Measurements from ENCODE around the gene CYP26B1. TPM values are rescaled to one million over a fixed set of nuclear protein-coding genes. Genes with fewer than 3 reads are reported as not detected.
A peak's percentile ranks its signal among the peaks of the same experiment; 100 is the strongest.

Gene CYP26B1
- total RNA-seq, 1 experiment from 2014 or later: not detected

DNA sequence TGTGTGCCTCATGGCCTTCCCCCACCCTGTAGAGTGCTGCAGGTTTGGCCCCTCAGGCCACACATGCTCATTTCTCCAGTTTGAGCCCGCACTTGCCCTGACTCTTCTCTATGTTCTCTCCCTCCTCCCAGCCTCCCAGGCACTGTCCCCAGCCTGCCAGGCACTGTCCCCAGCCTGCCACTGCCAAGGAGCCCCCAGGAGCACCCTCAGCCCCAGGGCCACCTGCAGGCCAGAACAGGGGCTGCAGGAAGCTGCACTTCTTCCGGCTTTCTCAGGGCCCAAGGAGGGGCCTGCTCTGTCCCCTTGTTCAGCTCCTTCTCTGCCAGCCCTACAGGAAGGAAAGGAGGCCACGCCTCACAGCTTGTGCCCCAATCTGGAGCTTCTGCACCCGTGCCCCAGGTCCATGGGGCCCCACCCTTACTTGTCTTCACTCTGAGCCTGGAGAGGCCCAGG lies 31.6 kb downstream of the CYP26B1 start:
- H3K27ac ChIP-seq (ENCODE audit: low read length): no peak overlapping the region
- H3K4me2 ChIP-seq (ENCODE audit: low read depth, low read length, poor library complexity, severe bottlenecking): no peak overlapping the region
- H4K20me1 ChIP-seq (ENCODE audit: insufficient read depth, low read depth, low read length): no peaks in the 10 kb centered on the region
- peak; percentile 83 for DNase-seq
- H3K27me3 ChIP-seq (ENCODE audit: low read length): no peaks in the 10 kb centered on the region
- H3K36me3 ChIP-seq (ENCODE audit: insufficient read depth, low read length): no peaks in the 10 kb centered on the region
- no peaks in the 10 kb centered on the region for H3K79me2 ChIP-seq (ENCODE audit: low read length)
- no peaks in the 10 kb centered on the region for H3K4me1 ChIP-seq (ENCODE audit: low read length)
- H3K9ac ChIP-seq (ENCODE audit: low read length): no peak overlapping the region
- no peak overlapping the region for H3K4me3 ChIP-seq (ENCODE audit: low read length)
- no peaks in the 10 kb centered on the region for H3K9me3 ChIP-seq (ENCODE audit: low read length)
- H2AFZ ChIP-seq (ENCODE audit: low read length): peak overlapping the region; percentile 0; the same call in 1 of the 2 replicates
- no peaks in the 10 kb centered on the region for H3K9me2 ChIP-seq (replicated peaks; ENCODE audit: insufficient read depth, low read length)

DNA sequence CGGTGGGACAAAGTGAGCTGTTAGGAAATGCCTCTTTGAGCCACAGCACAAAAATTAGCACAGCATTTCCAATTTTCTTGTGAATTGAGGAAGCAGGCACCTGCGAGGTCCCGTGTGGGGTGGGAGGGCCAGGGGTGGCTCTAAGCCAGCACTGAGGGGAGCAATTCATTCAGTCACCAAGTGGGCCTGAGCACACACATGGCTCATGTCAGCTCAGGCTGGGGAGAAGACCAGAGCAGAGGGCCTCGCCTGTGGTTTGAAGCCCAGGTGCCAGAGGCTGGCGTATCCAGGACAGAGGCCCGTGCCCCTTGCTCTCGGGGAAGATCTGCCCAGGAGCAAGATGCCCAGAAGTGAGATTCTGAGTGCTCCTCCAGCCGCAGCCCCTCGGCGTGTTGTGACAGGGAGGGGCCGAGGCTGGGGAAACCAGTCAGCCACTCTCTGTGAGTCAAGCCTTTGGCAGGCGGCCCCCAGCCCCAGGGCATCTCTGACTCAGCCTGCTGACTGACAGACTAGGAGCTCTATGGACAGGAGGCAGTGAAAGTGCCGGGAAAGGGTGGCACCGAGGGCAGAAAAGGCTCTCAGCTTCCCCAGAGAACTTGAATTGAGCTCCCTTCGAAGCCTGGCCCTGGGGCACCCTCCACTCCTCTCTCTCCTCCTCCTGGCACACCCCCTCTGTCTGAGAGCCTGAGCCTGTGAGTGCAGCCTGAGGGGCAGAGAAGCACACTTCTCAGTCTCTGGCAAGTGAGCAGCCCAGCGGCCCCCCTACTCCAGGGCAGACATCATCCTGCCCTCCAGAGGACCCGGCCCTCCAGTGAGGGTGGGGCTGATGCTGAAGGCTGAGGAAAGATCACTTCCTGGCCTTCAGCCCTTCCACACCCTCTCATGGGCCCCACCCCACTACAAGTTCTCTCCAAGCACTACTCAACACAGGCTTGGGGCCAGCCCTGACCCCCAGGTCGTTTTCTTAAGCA lies 32.3 kb downstream of the CYP26B1 start:
- Histone ChIP-seq H3K79me2 (ENCODE audit: low read length) (no peaks in the 10 kb centered on the region), H3K27me3 (ENCODE audit: low read length) (no peaks in the 10 kb centered on the region), H3K4me2 (ENCODE audit: low read depth, low read length, poor library complexity, severe bottlenecking) (no peak overlapping the region), H4K20me1 (ENCODE audit: insufficient read depth, low read depth, low read length) (no peaks in the 10 kb centered on the region), H3K27ac (ENCODE audit: low read length) (no peak overlapping the region), H3K36me3 (ENCODE audit: insufficient read depth, low read length) (no peaks in the 10 kb centered on the region), H3K9me3 (ENCODE audit: low read length) (no peaks in the 10 kb centered on the region), H3K9me2 (replicated peaks; ENCODE audit: insufficient read depth, low read length) (no peaks in the 10 kb centered on the region), H3K4me3 (ENCODE audit: low read length) (no peak overlapping the region), H2AFZ (ENCODE audit: low read length) (no peak overlapping the region; the same call in 1 of the 2 replicates), H3K9ac (ENCODE audit: low read length) (no peak overlapping the region), H3K4me1 (ENCODE audit: low read length) (no peaks in the 10 kb centered on the region)
- no peak for DNase-seq

- no peak overlapping the region for H2AFZ ChIP-seq (ENCODE audit: low read length)
- no peaks in the 10 kb centered on the region for H3K27me3 ChIP-seq (ENCODE audit: low read length)
- H3K36me3 ChIP-seq (ENCODE audit: insufficient read depth, low read length): no peaks in the 10 kb centered on the region
- DNase-seq: no peak
- no peaks in the 10 kb centered on the region for H4K20me1 ChIP-seq (ENCODE audit: insufficient read depth, low read depth, low read length)
- H3K4me2 ChIP-seq (ENCODE audit: low read depth, low read length, poor library complexity, severe bottlenecking): no peak overlapping the region
- H3K4me3 ChIP-seq (ENCODE audit: low read length): no peak overlapping the region
- no peaks in the 10 kb centered on the region for H3K9me2 ChIP-seq (replicated peaks; ENCODE audit: insufficient read depth, low read length)
- no peaks in the 10 kb centered on the region for H3K79me2 ChIP-seq (ENCODE audit: low read length)
- no peak overlapping the region for H3K9ac ChIP-seq (ENCODE audit: low read length)
- H3K9me3 ChIP-seq (ENCODE audit: low read length): no peaks in the 10 kb centered on the region
- no peak overlapping the region for H3K27ac ChIP-seq (ENCODE audit: low read length)
- no peaks in the 10 kb centered on the region for H3K4me1 ChIP-seq (ENCODE audit: low read length)
Observed at GRCh38 chr2:72114693-72115051, 33.0 kb downstream of the CYP26B1 start.

DNA sequence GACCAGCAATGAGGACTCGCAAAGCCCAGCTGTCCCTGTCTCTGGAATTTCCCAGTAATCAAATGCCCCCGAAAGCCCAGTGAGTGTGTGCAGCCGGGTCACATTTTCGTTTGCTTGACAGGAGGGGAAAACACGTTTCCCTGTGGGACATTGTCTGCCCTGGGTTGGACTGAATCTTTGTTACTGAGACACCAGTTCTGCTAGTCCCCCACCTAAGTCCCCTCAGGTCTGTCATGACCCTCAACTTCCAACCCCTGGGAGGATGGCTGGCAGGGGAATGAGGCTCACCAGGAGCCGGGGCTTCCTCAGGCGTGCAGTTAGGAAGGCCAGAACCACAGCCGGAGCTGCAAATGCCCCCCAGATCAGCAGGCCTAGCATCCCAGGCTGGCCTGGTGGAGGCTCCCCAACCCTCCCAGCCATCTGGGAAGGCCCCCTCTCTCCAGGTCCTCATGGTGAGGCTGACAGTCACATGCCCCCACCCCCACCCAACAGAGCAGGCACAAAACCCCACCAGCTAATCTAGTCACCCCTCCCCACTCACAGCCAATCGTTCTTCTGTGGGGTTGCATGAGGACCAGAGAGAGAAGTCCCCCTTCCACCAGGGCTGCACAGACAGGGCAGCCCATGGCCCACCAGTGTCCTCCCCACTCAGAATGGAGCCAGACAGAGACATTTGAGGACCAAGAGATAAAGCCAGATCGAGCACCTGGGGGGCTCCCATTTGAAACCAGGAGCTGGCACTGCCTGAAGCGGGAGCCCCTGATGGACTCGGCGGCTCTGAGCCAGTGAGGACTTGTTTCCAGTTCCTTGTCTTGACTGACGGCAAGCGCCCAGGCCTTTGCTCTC lies 33.6 kb downstream of the CYP26B1 start:
- Histone ChIP-seq H3K9me3 (ENCODE audit: low read length) (no peaks in the 10 kb centered on the region), H2AFZ (ENCODE audit: low read length) (no peak overlapping the region), H3K79me2 (ENCODE audit: low read length) (no peaks in the 10 kb centered on the region), H3K4me1 (ENCODE audit: low read length) (no peaks in the 10 kb centered on the region), H3K4me2 (ENCODE audit: low read depth, low read length, poor library complexity, severe bottlenecking) (no peak overlapping the region), H4K20me1 (ENCODE audit: insufficient read depth, low read depth, low read length) (no peaks in the 10 kb centered on the region), H3K4me3 (ENCODE audit: low read length) (no peak overlapping the region), H3K9me2 (replicated peaks; ENCODE audit: insufficient read depth, low read length) (no peaks in the 10 kb centered on the region), H3K9ac (ENCODE audit: low read length) (no peak overlapping the region), H3K36me3 (ENCODE audit: insufficient read depth, low read length) (no peaks in the 10 kb centered on the region), H3K27me3 (ENCODE audit: low read length) (no peaks in the 10 kb centered on the region), H3K27ac (ENCODE audit: low read length) (no peak overlapping the region)
- no peak for DNase-seq

DNA sequence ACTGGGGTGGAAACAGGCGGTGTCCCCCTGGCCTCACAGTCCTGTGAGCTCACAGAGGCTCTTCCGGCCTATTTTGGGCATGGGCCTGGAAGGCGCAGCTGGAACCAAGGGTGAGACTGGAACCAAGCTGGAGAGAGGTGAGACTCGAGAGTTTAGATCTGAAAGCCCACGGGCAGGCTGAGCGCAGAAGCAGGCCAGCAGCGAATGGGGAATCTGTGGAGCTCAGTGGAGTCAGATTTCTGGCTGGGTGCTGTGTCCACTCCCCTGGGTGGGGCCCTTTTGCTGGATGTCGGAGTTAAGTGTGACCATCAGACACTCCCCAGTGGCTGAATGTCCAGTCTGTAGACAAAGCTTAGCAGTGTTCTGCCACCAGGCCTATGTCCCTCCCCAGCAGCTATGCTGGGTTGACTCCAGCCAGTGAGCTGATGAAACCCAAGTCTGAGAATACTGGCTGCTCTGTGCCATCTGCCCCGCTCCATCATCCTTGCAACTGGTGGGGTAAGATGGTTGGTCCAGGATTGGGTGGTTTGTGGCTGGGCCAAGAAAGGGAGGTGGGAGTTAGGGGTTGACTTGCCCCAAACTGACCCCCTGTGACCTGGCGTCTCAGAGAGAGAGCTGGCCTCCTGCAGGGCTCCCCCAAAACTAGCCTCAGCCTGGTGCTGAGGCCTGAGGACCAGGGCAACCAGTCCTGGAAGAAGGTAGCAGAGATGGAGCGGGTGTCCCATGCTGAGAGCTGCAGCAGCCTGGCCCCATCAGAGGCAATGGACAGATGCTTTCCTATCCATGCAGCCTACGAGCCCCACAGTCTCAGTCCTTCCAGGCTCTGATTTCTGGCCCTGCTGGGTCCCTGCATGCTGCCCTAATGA lies 34.4 kb downstream of the CYP26B1 start:
- Histone ChIP-seq H3K4me1 (ENCODE audit: low read length) (no peaks in the 10 kb centered on the region), H3K27ac (ENCODE audit: low read length) (no peak overlapping the region), H2AFZ (ENCODE audit: low read length) (no peak overlapping the region), H3K9me3 (ENCODE audit: low read length) (no peaks in the 10 kb centered on the region), H3K36me3 (ENCODE audit: insufficient read depth, low read length) (no peaks in the 10 kb centered on the region), H3K79me2 (ENCODE audit: low read length) (no peaks in the 10 kb centered on the region), H3K4me3 (ENCODE audit: low read length) (no peak overlapping the region), H3K9ac (ENCODE audit: low read length) (no peak overlapping the region), H3K4me2 (ENCODE audit: low read depth, low read length, poor library complexity, severe bottlenecking) (no peak overlapping the region), H3K9me2 (replicated peaks; ENCODE audit: insufficient read depth, low read length) (no peaks in the 10 kb centered on the region), H4K20me1 (ENCODE audit: insufficient read depth, low read depth, low read length) (no peaks in the 10 kb centered on the region), H3K27me3 (ENCODE audit: low read length) (no peaks in the 10 kb centered on the region)
- DNase-seq: no peak

GRCh38 chr2:72112401-72112800 lies 35.3 kb downstream of the CYP26B1 start:
- no peaks in the 10 kb centered on the region for H3K9me2 ChIP-seq (replicated peaks; ENCODE audit: insufficient read depth, low read length)
- DNase-seq: no peak
- H3K79me2 ChIP-seq (ENCODE audit: low read length): no peaks in the 10 kb centered on the region
- no peaks in the 10 kb centered on the region for H3K36me3 ChIP-seq (ENCODE audit: insufficient read depth, low read length)
- no peaks in the 10 kb centered on the region for H3K27me3 ChIP-seq (ENCODE audit: low read length)
- H3K9me3 ChIP-seq (ENCODE audit: low read length): no peaks in the 10 kb centered on the region
- no peaks in the 10 kb centered on the region for H4K20me1 ChIP-seq (ENCODE audit: insufficient read depth, low read depth, low read length)
- H3K4me3 ChIP-seq (ENCODE audit: low read length): no peak overlapping the region
- no peak overlapping the region for H3K4me2 ChIP-seq (ENCODE audit: low read depth, low read length, poor library complexity, severe bottlenecking)
- no peak overlapping the region for H3K9ac ChIP-seq (ENCODE audit: low read length)
- no peak overlapping the region for H2AFZ ChIP-seq (ENCODE audit: low read length)
- no peaks in the 10 kb centered on the region for H3K4me1 ChIP-seq (ENCODE audit: low read length)
- no peak overlapping the region for H3K27ac ChIP-seq (ENCODE audit: low read length)

GRCh38 chr2:72111061-72111460 lies 36.6 kb downstream of the CYP26B1 start:
- H3K27me3 ChIP-seq (ENCODE audit: low read length): no peaks in the 10 kb centered on the region
- no peaks in the 10 kb centered on the region for H3K79me2 ChIP-seq (ENCODE audit: low read length)
- H3K9me3 ChIP-seq (ENCODE audit: low read length): no peaks in the 10 kb centered on the region
- H3K4me2 ChIP-seq (ENCODE audit: low read depth, low read length, poor library complexity, severe bottlenecking): no peak overlapping the region
- H2AFZ ChIP-seq (ENCODE audit: low read length): no peak overlapping the region
- no peaks in the 10 kb centered on the region for H3K9me2 ChIP-seq (replicated peaks; ENCODE audit: insufficient read depth, low read length)
- no peak for DNase-seq
- H3K27ac ChIP-seq (ENCODE audit: low read length): no peak overlapping the region
- no peaks in the 10 kb centered on the region for H4K20me1 ChIP-seq (ENCODE audit: insufficient read depth, low read depth, low read length)
- no peaks in the 10 kb centered on the region for H3K4me1 ChIP-seq (ENCODE audit: low read length)
- no peak overlapping the region for H3K9ac ChIP-seq (ENCODE audit: low read length)
- H3K4me3 ChIP-seq (ENCODE audit: low read length): no peak overlapping the region
- H3K36me3 ChIP-seq (ENCODE audit: insufficient read depth, low read length): no peaks in the 10 kb centered on the region
